NCI-H1694 (cell line): ENCODE measurements around the gene PRICKLE2.

Source experiments
- DNase-seq: peaks from one replicate; lab custom pipeline; 2025; lab: John Stamatoyannopoulos, UW

The PRICKLE2 gene, protein sequence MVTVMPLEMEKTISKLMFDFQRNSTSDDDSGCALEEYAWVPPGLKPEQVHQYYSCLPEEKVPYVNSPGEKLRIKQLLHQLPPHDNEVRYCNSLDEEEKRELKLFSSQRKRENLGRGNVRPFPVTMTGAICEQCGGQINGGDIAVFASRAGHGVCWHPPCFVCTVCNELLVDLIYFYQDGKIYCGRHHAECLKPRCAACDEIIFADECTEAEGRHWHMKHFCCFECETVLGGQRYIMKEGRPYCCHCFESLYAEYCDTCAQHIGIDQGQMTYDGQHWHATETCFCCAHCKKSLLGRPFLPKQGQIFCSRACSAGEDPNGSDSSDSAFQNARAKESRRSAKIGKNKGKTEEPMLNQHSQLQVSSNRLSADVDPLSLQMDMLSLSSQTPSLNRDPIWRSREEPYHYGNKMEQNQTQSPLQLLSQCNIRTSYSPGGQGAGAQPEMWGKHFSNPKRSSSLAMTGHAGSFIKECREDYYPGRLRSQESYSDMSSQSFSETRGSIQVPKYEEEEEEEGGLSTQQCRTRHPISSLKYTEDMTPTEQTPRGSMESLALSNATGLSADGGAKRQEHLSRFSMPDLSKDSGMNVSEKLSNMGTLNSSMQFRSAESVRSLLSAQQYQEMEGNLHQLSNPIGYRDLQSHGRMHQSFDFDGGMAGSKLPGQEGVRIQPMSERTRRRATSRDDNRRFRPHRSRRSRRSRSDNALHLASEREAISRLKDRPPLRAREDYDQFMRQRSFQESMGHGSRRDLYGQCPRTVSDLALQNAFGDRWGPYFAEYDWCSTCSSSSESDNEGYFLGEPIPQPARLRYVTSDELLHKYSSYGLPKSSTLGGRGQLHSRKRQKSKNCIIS

DNA sequence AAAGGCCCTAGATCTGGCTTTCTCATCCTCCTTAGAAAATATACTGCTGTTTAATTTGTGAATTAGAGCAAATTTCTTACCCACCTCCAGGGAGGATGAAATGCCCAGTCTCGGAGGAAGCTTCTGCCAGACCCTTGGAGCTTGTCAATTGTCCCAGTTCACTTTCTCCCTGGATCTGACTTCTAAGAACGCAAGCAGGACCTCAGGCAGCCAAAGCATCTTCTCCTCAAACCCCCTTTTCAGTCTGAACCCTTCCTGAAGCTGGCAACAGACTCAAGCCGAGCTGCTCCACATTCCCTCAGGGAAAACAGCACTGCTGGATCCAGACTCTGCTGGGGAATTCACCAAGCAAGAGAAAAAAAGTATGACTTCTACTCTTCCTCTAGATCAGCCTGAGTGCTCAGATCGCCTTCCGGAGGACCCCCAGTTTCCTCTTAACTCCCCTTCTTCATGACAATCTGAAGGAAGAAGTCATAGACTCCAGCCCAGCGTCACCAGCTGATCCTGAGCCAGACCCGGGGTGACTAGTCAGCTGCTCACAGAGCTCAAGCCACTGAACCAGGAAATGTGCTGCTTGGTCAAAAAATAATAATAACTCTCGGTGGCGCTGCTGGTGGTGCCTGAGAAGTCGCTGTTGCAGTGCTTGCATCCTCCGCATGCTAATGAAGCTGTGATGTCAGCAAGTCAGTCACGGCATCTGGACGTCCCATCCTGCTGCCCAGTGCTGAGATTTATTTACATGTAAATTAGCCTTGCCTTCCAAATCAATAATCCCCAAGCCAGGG is at the start of gene PRICKLE2:
Gene PRICKLE2 (minus strand): TSS at position 641 of the 785 bp plus-strand sequence. CDS start 26,539 bp downstream, outside the sequence.
- DNase-seq, result no peak

DNA sequence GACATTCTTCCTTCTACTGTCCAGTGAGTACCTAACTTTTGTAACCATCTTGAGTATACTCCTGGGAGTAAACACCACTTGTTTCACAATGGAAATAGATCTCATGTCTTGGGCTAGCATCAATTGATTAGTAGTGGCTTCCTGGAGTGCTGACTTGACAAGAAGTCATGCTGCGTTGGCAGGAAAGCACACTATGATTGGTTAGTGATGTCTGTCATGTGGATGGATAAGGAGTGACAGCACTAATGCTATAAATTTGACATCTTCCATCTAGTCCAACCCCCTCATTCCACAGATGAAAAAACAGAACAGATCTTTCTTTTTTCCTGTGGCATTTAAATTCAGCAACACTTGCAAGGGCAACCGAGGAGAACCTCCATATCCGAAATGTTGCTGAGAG is 47.6 kb upstream of the PRICKLE2 start:
- no peak for DNase-seq

DNA sequence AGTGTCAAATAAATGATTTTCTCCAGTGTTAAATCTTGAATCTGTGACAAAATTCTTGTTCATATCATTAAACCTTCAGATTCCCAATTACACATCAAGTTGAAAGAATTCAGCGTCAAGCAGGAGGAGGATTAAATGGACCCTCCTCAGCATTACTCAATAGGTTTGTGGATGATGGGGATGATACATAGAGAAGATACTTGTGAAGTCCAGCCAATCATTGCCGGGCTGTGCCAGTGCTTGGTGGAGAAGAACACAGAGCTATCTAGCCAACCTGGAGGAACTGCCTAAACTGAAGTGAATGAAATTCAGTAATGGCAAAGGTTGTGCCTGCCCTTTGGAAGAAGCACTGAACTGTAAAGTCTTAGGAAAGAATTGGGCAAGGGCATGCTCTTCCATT is 47.0 kb upstream of the PRICKLE2 start:
- DNase-seq, result no peak

DNA sequence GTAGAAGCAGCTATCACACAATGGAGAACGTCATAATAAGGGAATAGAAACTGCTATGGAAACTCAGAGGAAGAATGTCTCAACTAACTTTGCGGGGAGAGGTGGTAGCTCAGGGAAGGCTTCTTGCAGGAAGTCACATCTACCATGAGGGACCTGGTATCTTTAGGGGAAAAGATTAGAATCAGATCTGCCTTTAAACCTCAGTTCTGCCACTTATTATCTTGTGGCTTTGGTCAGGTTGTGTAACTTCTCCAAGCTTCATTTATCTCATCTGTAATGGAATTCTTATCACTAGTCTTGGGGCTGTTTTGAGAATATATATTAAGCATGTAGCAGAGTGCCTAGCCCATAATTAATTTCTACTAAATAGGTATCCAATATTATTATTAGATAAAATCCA is 46.4 kb upstream of the PRICKLE2 start:
- no peak for DNase-seq

DNA sequence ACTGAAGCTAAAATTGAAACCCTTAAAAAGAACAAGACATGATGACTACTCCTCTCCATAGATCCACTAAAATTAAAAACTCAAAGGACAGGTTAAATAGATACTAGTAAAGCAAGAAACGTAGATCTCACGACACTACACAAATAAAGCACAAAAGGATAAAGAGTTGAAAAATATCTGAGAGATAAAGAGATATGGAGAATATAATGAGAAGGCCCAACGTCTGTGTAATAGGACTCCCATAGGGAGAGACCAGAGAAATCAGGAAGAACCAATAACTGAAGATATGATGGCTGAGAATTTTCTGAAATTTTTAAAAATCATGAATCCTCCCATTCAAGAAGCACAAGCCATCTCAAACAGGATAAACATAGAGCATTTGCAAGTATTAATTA is 45.6 kb upstream of the PRICKLE2 start:
- no peak for DNase-seq

DNA sequence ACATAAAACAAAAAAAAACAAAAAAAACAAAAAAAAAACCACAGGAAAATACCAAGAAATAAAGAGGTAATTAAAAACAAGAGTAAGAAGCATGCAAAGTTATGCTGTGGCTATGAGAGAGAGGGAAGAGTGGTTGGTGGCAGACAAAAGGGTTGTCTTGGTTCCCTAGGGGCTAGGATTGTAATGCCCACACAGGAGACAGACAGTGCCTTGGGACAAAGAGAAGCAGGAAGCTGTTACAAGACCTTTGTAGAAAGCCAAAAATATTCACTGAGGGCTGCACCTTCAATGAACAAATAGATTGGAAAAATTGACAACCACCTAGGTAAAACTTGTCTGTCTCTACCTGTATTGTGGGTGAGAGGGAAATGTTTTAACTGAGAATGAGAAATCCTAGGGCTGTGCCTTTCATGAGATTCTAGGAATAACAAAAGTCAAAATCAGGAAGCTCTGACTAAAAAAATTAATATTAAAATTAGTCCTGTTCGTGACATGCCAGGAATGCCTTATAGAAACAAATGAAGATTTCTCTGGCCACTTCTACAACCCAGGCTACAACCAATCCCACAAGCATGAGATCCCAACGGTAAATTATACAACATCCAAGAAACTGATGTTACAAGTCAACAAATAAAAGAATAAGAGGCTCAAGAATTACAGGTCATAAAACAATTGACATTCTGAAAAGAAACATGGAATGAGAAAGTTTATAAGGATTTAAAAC is 45.0 kb upstream of the PRICKLE2 start:
- no peak for DNase-seq

DNA sequence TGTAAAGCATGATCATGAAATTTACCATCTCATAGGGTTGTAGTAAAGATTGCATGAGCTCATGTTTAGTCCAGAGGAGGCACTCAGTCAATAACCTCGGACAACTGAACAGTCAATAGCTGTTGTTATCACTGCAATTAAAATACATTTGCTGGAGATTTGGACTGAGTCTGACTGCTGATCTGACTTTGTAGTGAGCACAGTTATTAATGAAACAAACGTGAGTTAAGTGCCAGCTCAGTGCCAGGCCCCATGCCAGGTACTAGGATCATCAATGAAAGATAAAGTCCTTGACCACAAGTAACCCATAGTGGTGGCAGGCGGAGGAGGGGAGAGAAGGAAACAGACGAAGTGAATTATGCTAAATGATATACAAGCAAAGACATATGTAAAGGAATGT is 43.7 kb upstream of the PRICKLE2 start:
- DNase-seq, result no peak

DNA sequence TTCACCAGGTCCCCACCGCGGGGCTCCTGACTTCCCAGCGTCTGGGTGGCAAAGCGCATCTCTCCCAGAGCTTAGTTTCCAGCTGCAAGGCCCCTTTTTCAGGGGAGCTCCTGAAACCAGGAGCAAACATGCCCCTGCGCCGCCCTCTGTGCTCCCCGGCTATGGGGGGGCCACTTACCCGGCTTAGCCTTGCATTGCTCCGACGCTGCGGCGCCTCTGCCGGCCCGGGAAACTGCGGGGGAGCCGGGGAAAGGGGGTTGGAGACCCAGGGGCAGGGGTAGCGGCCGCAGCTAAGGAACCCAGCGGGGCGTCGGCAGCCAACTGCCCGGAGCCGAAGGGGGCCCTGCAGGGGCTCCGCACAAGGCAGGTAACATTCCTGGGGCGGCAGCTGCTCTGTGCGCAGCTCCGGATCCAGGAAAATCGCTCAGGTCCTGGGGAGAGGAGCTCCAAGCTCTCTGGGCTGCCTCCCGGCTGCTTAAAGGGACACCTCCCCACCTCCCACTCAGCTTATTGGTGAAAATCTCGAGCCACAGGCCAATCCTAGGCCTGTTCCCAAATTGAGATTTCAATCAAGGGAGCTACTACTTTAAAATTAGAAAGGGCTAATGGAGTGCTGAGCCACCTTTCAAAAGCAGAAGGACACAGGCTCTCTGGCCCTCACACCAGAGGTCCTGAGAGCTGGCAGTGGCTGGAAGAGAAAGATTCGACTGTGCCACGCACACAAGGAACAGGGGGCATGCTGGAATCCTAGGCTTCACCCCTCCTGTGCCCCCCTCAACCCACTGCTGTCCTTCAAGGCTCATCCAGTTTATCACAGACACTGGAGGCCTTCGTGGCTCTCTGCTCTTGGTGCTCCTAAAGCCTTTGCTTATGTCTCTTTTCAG is 42.7 kb upstream of the PRICKLE2 start:
- no peak for DNase-seq

DNA sequence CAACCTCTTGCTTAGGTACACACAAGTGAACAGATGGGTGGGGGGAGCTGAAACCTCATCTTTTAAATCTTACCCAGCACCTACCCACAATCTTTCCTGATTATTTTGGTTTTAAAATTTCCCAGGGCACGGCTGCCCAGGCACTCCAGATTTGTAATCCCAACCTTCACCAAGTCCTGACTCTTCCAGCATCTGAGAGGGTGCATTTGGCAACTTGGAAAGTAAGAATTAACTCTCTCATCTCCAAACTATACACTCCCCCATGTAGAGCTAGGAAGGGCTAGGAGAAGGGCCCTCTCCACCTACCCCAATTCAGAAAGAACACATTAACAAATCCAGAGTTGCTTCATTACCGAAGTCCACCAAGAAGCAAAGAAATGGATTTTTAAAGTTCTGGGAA is 41.7 kb upstream of the PRICKLE2 start:
- DNase-seq, result no peak

DNA sequence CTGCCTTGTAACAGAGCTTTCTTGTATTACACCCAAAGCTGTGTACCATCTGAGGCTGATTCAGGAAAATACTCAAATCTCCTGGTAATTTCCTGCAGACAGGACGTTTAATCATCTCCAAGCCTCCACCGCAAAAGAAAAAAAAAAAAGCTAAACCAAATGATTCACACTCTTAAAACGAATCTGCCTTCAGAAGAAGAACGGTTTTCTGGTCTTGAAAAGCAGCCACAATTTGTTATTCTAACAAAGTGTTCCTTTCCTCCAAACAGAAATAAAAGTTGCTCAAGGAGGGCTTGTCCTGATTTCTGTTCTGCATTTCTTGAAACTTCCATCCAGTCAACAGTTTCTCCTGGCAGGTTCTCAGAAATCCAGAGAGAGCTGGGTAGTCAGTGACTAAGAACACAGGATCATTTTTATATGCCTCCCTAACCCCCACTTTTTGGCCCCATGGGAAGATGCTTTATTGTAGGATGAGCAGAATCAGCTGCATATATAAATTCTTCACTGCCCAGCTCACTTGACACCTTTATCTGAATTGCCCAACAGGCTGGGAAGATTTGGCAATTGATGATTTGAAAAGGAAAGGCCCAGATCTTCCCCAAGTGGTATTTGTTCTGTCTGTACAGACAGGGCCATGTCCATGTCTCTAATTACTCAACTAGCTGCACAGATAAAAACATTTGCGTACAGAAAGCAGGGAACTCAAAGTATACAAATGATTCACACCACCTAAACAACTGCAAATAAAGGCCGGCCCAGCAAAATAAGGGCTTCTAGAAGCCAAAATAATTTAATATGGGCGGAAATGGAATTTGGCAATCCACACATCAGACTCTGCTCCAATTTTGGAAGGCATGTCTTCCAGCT is 41.0 kb upstream of the PRICKLE2 start:
- no peak for DNase-seq

DNA sequence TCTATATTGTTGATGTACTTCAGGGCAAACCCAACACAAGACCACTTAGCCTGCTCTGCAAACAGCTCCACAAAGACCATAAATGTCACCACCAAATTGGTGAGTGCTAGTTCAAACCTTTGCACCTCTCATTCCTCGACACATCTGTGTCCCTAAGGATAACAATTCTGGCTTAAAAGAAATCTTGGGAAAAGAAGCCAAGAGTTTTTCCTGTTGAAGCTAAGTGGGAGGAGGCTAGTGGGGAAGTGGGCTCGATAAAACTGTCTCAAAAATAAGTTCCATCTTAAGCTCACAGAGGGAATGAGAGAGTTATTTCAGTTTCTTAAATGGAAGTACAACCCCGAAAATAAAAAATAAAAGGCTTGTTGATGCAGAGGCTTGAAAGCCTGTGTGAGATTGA is 40.4 kb upstream of the PRICKLE2 start:
- no peak for DNase-seq

DNA sequence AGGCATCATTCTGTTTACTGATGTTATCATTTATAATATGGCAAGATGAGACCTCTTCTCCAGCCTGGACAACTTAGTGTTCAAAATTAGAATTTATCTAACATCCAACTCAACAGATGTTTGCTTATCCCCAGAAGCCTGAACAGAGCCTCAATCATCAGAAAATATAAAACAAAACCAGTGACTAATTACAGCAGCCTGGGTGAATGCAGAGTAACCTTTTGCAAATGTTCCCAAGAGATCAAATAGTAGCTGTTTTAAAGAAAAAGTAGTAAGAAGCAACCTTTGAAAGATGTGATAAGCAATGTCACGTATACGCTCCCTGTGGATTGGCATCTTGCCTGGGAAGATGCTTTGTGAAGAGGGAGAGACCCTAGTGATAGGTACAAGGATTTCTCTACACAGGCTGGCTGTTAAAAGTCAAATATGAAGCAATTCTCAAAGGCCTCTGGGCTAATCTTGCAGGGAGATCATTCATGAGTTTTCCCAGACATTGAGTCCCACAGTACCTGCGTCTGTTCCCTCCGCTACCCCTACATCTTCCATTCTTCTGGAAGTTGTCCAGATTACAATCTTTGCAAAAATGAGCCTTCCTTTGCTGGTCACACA is 39.3 kb upstream of the PRICKLE2 start:
- no peak for DNase-seq

DNA sequence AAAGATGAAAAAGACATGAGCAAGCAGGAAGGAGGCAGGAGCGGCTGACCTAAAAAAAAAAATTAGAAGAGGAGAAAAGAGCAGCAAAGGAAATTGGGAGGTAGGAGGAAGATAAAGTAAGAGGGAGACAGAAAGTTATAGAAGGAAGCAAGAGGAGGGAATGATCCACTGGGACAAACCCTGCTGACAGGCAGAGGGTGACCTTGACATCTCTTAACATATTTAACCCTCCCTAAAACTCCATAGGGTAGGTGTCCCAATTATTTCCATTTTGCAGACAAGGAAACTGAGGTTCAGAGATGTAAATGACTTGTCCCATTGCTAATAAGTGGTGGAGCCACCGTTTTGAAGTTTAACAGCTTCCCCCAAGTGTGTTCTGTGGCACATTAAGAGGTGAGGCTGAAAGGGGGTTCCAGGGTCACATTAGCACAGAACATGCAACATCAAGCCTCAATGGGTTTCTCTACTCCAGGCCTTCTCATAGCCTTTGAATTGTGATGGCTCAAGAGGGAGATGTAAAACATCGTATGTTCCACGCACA is 37.4 kb upstream of the PRICKLE2 start:
- no peak for DNase-seq

DNA sequence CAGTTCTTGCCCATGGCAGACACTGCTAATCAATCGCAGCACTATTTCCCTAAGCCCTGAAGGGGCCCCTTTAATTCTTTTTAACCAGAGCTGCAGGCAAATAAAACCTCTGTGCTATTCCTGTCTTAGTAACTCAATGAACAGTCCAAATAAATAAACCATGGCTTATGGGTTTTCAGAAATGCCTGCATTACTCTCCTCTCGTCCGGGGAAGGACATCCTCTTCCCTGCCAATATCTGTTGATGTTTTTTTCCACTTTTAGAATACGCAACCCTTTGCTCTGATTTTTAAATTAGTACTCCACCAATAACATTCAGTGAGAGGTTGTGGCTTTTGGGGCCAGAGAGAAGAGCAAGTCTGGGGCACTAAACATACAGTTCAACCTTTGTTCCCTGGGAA is 35.2 kb upstream of the PRICKLE2 start:
- no peak for DNase-seq

DNA sequence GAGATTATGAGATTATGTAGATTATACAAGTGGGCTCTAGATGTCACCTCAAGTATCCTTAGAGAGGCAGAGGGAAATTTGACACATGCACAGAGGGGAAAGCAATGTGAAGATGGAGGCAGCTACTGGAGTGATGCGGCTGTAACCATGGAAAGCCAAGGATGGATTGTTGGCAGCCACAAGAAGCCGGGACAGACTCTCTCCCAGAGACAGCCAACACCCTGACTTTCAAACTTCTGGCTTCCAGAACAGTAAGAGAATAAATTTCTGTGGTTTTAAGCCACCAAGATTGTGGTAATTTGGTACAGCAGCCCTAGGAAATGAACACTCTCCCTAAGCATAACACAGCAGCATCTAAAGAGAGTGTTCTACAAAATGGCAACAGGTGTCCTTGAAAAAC is 34.4 kb upstream of the PRICKLE2 start:
- no peak for DNase-seq

DNA sequence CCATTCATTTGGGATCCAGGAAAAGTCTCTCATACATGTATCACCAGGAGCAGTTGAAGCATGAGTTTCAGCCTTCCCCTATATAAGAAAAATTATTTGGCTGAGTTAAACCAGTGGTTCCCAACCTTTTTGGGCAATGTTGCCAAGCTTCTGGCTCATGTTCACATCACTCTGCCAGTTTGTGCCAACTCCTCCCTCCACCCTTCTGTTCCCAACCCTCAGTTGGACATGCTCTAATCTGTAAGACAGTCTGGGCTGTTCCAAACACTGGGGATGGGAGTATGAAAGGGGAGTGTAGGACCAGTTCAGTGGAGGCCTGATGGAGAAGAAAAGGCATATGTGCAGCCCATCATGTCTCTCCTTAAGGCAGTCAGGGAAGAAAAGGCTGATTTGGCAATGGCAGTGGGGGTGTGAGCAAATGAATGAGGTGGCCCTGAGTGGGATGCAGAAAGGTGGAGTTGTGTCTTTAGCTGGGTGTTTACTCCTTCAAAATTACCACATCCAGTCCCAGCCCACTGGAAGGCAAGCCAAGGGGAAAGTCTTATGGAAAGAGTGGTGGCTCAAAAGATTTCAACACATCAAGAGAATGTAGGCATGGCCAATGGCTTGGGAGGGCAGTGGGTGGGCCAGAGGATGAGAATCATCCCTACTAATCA is 32.0 kb upstream of the PRICKLE2 start:
- DNase-seq, result peak; percentile 37

DNA sequence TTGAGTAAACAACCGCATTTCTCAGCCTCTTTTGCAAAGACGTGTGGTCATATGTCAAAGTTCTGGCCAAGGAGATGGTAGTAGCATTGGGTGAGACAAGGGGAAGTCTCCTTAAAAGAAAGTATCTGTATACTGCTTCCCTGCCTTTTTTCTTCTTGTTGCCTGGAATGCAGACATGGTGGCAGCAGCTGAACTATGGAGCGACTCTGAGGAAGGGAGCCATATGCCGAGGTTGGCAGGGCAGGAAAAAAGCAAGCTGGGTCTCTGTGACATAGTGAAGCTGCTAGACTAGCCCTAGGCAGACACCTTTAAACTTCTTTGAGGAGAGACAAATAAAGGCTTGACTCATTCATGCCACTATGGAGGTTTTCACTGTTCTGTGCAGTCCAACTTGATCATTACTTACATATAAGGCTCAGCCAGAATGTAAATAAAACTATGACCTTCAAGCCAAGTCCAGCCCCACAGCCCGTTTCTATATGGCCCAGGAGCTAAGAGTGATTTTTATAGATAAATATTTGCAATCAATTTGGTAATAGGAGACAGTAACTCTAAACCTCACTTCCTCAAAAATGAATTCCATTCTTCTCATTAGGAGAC is 30.6 kb upstream of the PRICKLE2 start:
- DNase-seq, result no peak

DNA sequence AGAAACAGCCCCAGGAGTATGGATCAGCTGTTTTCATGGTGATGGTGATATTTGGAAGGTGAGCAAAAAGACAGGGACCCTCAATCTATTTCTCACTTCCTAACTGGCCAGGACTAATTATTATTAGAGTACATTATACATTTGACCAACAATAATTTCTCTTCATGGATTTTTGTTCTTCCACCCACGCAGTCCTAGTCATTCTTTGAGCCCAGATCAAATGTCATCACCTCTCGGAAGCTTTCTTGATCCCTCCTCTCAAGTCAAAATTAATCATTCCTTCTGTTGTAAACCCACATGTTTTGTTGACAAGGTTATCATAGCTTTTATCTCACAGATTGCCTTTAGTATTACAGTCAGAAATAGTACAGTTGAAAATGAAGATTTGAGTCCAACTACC is 29.2 kb upstream of the PRICKLE2 start:
- no peak for DNase-seq
